Measurements from ENCODE around the gene TRERF1. TPM values are rescaled to one million over a fixed set of nuclear protein-coding genes. Genes with fewer than 3 reads are reported as not detected.

Gene TRERF1
- total and polyA plus RNA-seq, 5 donors, result 1.2 to 3.1 (median 2.1) TPM

- no peak for ATAC-seq
- intact Hi-C loops (cut with DNase I), result no loop called here
- 85% methylated on average over 3 of the region's 3 CpGs for WGBS
Measured at GRCh38 chr6:42350911-42351310, 100.8 kb downstream of the TRERF1 start.

GRCh38 chr6:42349753-42350511 lies 101.8 kb downstream of the TRERF1 start:
- no peak for DNase-seq
- 93% methylated on average over 10 of the region's 10 CpGs for WGBS
- H3K4me1 ChIP-seq (ENCODE audit: control insufficient read depth, insufficient read depth, low read length), result no peaks in the 10 kb centered on the region
- no peaks in the 10 kb centered on the region for H3K9me3 ChIP-seq (ENCODE audit: control insufficient read depth, low read length)
- no peak overlapping the region for H3K27ac ChIP-seq (ENCODE audit: low read length)
- no peaks in the 10 kb centered on the region for H3K27me3 ChIP-seq (ENCODE audit: control insufficient read depth, insufficient read depth)
- intact Hi-C loops (cut with DNase I), result no loop called here
- ATAC-seq, result no peak
- no peak overlapping the region for H3K4me3 ChIP-seq (ENCODE audit: low read length)

More at GRCh38 chr6:42350911-42351310, 100.8 kb downstream of the TRERF1 start:
- no peaks in the 10 kb centered on the region for H3K4me1 ChIP-seq (ENCODE audit: control insufficient read depth, insufficient read depth, low read length)
- no peaks in the 10 kb centered on the region for H3K9me3 ChIP-seq (ENCODE audit: control insufficient read depth, low read length)
- no peak for DNase-seq
- H3K27ac ChIP-seq (ENCODE audit: low read length), result no peak overlapping the region
- no peak overlapping the region for H3K4me3 ChIP-seq (ENCODE audit: low read length)
- H3K27me3 ChIP-seq (ENCODE audit: control insufficient read depth, insufficient read depth), result no peaks in the 10 kb centered on the region

GRCh38 chr6:42347456-42347855 lies 104.3 kb downstream of the TRERF1 start:
- Histone ChIP-seq H3K27ac (ENCODE audit: low read length) (no peak overlapping the region), H3K4me1 (ENCODE audit: control insufficient read depth, insufficient read depth, low read length) (no peaks in the 10 kb centered on the region), H3K27me3 (ENCODE audit: control insufficient read depth, insufficient read depth) (no peaks in the 10 kb centered on the region), H3K9me3 (ENCODE audit: control insufficient read depth, low read length) (no peaks in the 10 kb centered on the region), H3K4me3 (ENCODE audit: low read length) (no peak overlapping the region)
- no peak for DNase-seq
- ATAC-seq, result no peak
- intact Hi-C loops (cut with DNase I), result no loop called here
- WGBS, result 97% methylated on average over 7 of the region's 7 CpGs

GRCh38 chr6:42345696-42346416 lies 105.9 kb downstream of the TRERF1 start:
- no peak for ATAC-seq
- no peaks in the 10 kb centered on the region for H3K27me3 ChIP-seq (ENCODE audit: control insufficient read depth, insufficient read depth)
- WGBS, result 83% methylated on average over 8 of the region's 8 CpGs
- H3K4me3 ChIP-seq (ENCODE audit: low read length), result no peak overlapping the region
- H3K4me1 ChIP-seq (ENCODE audit: control insufficient read depth, insufficient read depth, low read length), result no peaks in the 10 kb centered on the region
- intact Hi-C loops (cut with DNase I), result no loop called here
- no peak overlapping the region for H3K27ac ChIP-seq (ENCODE audit: low read length)
- DNase-seq, result no peak
- H3K9me3 ChIP-seq (ENCODE audit: control insufficient read depth, low read length), result no peaks in the 10 kb centered on the region

- WGBS, result 83% methylated on average over 1 of the region's 1 CpG
- Histone ChIP-seq H3K27ac (ENCODE audit: low read length) (no peak overlapping the region), H3K4me1 (ENCODE audit: control insufficient read depth, insufficient read depth, low read length) (no peaks in the 10 kb centered on the region), H3K9me3 (ENCODE audit: control insufficient read depth, low read length) (no peaks in the 10 kb centered on the region), H3K27me3 (ENCODE audit: control insufficient read depth, insufficient read depth) (no peaks in the 10 kb centered on the region), H3K4me3 (ENCODE audit: low read length) (no peak overlapping the region)
- DNase-seq, result no peak
- ATAC-seq, result no peak
- intact Hi-C loops (cut with DNase I), result no loop called here
Measured at GRCh38 chr6:42344756-42345155, 107.0 kb downstream of the TRERF1 start.

GRCh38 chr6:42341771-42342553 lies 109.8 kb downstream of the TRERF1 start:
- intact Hi-C loops (cut with DNase I), result no loop called here
- H3K4me1 ChIP-seq (ENCODE audit: control insufficient read depth, insufficient read depth, low read length), result no peaks in the 10 kb centered on the region
- H3K27me3 ChIP-seq (ENCODE audit: control insufficient read depth, insufficient read depth), result no peaks in the 10 kb centered on the region
- no peak overlapping the region for H3K27ac ChIP-seq (ENCODE audit: low read length)
- DNase-seq (no peak), ATAC-seq (no peak)
- no peak overlapping the region for H3K4me3 ChIP-seq (ENCODE audit: low read length)
- WGBS, result 96% methylated on average over 3 of the region's 3 CpGs
- no peaks in the 10 kb centered on the region for H3K9me3 ChIP-seq (ENCODE audit: control insufficient read depth, low read length)

- H3K27me3 ChIP-seq (ENCODE audit: control insufficient read depth, insufficient read depth), result no peaks in the 10 kb centered on the region
- no peak overlapping the region for H3K4me3 ChIP-seq (ENCODE audit: low read length)
- intact Hi-C loops (cut with DNase I), result no loop called here
- H3K4me1 ChIP-seq (ENCODE audit: control insufficient read depth, insufficient read depth, low read length), result no peaks in the 10 kb centered on the region
- ATAC-seq (no peak), DNase-seq (no peak)
- 95% methylated on average over 5 of the region's 5 CpGs for WGBS
- H3K9me3 ChIP-seq (ENCODE audit: control insufficient read depth, low read length), result no peaks in the 10 kb centered on the region
- H3K27ac ChIP-seq (ENCODE audit: low read length), result no peak overlapping the region
Measured at GRCh38 chr6:42341221-42341620, 110.5 kb downstream of the TRERF1 start.

- Histone ChIP-seq H3K27me3 (ENCODE audit: control insufficient read depth, insufficient read depth) (no peaks in the 10 kb centered on the region), H3K4me3 (ENCODE audit: low read length) (no peak overlapping the region), H3K27ac (ENCODE audit: low read length) (no peak overlapping the region), H3K4me1 (ENCODE audit: control insufficient read depth, insufficient read depth, low read length) (no peaks in the 10 kb centered on the region), H3K9me3 (ENCODE audit: control insufficient read depth, low read length) (no peaks in the 10 kb centered on the region)
- DNase-seq (no peak), ATAC-seq (no peak)
- WGBS, result 97% methylated on average over 6 of the region's 6 CpGs
- intact Hi-C loops (cut with DNase I), result no loop called here
Measured at GRCh38 chr6:42340511-42340910, 111.2 kb downstream of the TRERF1 start.

GRCh38 chr6:42339991-42340401 lies 111.7 kb downstream of the TRERF1 start:
- WGBS, result 87% methylated on average over 2 of the region's 2 CpGs
- ATAC-seq (no peak), DNase-seq (no peak)
- no peaks in the 10 kb centered on the region for H3K4me1 ChIP-seq (ENCODE audit: control insufficient read depth, insufficient read depth, low read length)
- H3K27me3 ChIP-seq (ENCODE audit: control insufficient read depth, insufficient read depth), result no peaks in the 10 kb centered on the region
- H3K27ac ChIP-seq (ENCODE audit: low read length), result no peak overlapping the region
- H3K4me3 ChIP-seq (ENCODE audit: low read length), result no peak overlapping the region
- H3K9me3 ChIP-seq (ENCODE audit: control insufficient read depth, low read length), result no peaks in the 10 kb centered on the region
- intact Hi-C loops (cut with DNase I), result no loop called here

GRCh38 chr6:42338744-42339222 lies 112.9 kb downstream of the TRERF1 start:
- intact Hi-C loops (cut with DNase I), result no loop called here

More at GRCh38 chr6:42338744-42339222, 112.9 kb downstream of the TRERF1 start:
- Histone ChIP-seq H3K4me1 (ENCODE audit: control insufficient read depth, insufficient read depth, low read length) (no peaks in the 10 kb centered on the region), H3K27me3 (ENCODE audit: control insufficient read depth, insufficient read depth) (no peaks in the 10 kb centered on the region), H3K9me3 (ENCODE audit: control insufficient read depth, low read length) (no peaks in the 10 kb centered on the region), H3K4me3 (ENCODE audit: low read length) (no peak overlapping the region), H3K27ac (ENCODE audit: low read length) (no peak overlapping the region)
- ATAC-seq (peak in 1 of 2 donors; percentile 71), DNase-seq (no peak)
- WGBS, result 74% methylated on average over 7 of the region's 7 CpGs
